Measurements from ENCODE around the gene KRT86.
A peak's percentile ranks its signal among the peaks of the same experiment; 100 is the strongest.
"Not testable (repeated sequence)": the region's sequence is repeated elsewhere in the genome, so short reads cannot be mapped to it uniquely, and the experiment has no call there.

Gene KRT86

DNA sequence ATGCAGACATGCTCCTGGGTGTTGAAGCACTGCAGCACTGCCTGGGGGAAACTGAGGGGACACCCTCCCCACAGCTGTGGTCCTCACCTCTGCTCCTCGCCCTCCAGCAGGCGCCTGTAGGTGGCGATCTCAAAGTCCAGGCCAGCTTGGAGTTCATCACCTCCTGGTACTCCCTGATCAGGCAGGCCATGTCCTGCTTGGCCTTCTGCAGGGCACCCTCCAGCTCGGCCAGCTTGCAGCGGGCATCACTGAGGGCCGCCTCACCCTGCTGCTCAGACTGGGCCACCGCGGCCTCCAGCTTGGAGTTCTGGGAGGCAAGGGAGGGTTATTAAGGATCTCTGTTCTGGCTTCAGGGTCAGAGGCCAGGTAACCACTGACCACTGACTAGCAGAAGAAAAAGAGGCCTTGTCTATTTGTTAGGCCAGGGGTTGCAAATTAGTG lies 22.2 kb upstream of the KRT86 start:
- DNase-seq, result not testable (repeated sequence)

- no peak for DNase-seq
Observed at GRCh38 chr12:52252728-52253343, 21.6 kb upstream of the KRT86 start.

DNA sequence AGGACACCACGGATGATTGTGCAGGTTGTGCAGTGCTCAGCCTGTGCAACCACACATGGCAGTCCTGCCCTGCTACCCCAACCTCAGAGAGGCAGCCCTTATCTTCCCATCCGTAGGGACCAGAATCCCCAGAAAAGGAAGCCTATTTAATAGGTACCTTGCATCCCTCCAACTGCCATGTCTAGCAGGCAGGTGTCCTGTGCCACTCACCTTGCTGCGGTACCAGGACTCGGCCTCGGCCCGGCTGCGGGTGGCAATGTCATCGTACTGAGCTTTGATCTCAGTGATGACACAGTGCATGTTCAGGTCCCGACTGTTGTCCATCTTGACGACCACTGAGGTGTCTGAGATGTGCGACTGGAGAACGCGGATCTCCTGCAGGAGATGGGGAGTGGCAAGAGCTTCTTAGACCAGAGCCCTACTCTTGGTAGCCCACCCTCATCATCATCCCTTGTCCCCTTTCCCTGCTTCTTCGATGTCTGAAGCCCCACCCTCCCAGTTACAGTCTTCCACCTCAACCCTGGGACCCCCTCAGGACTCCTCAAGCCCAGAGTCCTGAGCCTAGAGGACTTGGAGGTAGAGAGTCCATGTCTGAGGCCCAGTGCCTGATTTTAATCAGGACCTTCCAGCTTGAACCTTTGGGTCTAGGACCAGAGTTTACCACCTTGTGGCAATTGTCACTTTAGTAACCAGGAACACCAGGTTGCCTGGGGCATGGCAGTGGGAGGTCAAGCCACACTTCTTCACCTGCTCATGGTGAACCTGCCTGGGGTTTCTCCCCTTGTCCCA lies 20.9 kb upstream of the KRT86 start:
- DNase-seq, result no peak

GRCh38 chr12:52254180-52254964 lies 20.1 kb upstream of the KRT86 start:
- no peak for DNase-seq

DNA sequence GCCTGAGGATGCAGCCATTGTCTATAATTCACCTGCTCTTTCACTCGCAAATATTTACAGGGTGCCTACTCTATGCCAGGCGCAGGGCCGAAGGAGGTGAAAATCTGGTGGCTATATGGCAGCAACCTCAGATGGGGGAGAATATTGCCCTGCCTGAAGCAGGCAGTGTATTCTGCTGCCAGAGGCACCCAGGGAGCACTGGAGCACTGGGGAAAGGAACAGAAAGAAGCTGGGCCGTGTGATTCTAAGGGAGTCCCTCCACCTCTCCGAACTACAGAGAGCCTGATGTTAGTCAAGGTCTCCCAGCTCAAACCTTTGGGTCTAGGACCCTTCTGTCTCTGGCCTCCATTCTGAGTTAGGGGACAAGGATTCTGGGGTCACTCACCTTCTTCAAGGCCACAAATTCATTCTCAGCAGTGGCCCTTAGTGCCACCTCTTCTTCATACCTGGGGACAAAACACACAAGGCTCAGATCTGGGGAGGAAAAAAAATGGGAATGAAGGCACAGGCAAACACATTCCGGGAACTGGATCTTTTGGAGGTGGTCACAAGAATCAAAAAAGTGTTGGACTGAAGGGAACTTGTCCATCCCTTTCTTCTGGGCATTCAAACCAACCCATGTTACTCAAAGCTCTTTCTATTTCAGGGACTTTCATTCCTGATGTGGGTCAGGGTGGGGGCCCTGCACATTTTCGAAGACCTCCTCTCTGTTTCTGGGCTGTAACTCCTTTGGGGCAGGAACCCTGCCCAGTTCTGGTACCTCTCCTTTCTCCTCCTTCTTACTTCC lies 19.3 kb upstream of the KRT86 start:
- no peak for DNase-seq

- no peak for DNase-seq
Observed at GRCh38 chr12:52255926-52256583, 18.4 kb upstream of the KRT86 start.

DNA sequence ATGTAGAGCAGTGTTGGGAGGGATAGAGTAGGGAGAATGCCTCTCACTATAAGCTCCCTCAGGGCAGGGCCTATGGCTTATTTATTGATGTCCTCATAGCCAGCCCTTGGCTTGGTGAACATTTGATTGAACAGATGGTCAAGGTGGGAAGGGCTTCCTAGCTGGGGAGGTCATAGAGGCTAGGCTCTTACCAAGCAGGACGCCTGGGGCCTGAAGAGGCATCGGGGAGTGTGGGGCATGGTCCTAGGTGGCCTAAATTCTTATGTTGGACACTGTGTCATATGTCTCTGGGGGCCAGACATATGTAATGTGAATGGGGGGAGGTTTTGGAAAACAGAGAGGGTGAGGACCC lies 17.9 kb upstream of the KRT86 start:
- DNase-seq, result no peak

DNA sequence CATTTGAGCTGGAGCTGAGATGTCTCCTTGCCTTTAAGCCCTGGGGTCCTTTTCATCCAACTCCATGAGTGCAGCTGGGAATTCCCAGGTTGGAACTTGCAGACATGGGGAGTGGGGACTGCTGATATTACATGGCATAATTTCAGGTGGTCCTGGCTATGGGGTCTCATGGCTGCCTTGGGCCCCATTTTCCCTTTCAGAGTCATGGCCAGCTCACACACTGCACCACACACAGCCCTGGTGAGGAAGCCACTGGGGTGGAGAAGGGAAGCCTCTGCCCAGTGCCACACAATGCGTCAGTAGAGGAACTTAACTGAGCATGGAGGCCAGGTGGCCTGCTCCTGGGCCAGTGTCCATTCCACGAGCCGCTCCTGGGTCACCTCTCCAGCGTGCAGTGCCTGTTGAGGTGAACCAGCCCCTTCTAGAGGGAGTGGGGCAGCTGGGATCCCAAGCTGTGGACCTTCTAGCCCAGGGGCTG lies 17.3 kb upstream of the KRT86 start:
- DNase-seq, result no peak

DNA sequence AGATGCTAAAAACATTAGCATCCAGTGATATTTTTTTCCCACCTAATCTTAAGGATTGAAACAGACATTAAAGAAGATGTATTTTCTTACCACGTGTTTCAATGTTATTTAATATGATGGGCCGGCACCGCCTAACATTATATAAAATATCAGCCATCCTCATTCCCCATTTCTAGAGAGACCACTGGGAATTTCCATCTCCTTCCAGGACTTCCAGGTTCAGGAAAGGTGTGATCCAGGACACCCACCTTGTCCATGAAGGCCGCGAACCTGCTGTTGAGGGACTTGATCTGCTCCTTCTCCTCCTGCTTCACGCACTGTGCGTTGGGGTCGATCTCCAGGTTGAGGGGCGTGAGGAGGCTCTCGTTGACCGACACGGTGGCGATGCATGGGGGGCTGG lies 16.5 kb upstream of the KRT86 start:
- not testable (repeated sequence) for DNase-seq

GRCh38 chr12:52258335-52258901 lies 16.0 kb upstream of the KRT86 start:
- no peak for DNase-seq

DNA sequence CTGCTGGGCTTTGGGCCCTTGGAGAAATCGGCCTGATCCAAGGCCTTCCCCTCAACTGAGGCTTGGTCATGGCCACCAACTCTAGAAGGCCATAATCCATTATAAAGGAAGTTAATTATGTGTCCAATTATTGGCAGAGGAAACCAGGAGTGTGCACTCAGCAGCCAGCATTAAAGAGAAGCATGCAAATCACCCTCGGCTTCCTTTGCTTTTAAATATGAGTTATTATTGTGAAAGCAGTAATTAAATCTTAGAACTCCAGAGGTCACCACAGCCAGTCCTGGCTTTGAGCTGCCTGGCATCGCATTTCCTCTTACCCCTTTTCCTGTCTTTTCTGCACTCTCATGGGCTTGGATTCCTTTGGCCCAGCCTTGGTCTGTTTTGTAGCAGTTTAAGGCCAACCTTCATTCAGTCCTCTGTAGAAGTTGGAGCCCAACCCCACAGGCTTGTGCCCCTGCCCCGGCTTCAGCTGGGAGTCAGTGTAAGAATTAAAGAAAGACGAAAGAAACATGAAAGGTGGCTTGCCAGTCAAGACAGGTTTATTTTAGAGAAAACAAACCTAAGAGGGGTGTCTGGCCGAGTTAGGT lies 14.7 kb upstream of the KRT86 start:
- no peak for DNase-seq

DNA sequence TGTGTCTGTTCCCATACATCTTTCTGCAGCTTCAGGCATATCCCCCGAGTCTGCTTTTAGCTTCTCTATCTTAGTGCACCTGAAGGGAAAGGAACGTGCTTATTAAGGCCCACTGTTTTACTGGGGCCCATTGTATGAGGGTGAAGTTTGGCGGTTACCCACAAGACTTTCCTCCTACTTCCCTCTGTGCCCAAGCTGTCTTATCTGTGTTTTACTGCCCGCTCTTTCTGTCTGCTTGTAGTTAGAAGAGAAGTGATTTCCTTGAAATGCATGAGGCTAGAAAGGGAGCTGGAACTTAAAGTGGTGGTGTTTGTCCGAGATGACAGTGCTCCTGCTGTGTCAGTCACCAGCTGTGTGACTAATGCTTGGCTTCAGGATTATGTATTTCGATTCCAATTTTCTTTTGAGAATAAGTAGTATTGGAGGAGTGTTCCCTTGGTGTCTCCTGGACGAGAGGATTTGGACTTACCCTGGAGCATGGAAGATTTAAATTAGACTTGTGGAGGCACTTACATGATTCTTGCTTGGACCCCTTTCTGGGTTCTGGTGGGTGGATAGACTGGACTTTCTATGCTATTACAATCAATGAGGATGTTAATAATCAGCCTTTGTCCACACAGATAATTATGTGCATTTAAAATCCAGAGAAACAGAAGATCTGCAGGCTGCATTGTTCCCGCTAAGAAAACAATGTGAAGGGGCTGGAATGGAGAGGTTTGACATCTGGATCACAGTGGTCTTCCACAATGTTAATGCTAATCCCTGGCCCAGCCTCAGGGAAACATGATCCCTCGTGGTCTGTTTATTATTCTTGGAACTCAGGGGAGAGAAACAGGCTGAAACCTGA lies 13.9 kb upstream of the KRT86 start:
- no peak for DNase-seq

GRCh38 chr12:52261208-52261484 lies 13.3 kb upstream of the KRT86 start:
- no peak for DNase-seq

DNA sequence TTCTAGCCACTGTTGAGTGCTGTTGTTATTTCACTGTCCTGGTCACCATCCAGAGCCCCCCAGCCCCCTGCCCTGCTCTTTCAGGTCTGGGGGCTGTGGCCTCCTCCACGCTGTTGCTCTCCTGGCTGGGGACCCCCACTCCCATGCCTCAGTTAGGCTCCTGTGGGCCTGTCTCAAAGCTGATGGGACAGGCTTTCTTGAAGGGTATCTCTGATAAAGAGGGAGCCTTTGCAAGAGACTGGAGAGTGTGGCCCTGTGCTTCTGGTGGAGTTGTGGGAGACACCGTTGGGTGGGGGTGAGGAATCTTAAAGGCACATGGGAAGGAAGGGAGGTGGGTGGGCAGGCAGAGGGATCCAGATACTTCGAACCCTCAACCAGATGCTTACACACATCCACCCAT lies 12.2 kb upstream of the KRT86 start:
- no peak for DNase-seq

- no peak for DNase-seq
Observed at GRCh38 chr12:52263761-52264434, 10.5 kb upstream of the KRT86 start.

- no peak for DNase-seq
Observed at GRCh38 chr12:52264435-52264825, 10.0 kb upstream of the KRT86 start.

DNA sequence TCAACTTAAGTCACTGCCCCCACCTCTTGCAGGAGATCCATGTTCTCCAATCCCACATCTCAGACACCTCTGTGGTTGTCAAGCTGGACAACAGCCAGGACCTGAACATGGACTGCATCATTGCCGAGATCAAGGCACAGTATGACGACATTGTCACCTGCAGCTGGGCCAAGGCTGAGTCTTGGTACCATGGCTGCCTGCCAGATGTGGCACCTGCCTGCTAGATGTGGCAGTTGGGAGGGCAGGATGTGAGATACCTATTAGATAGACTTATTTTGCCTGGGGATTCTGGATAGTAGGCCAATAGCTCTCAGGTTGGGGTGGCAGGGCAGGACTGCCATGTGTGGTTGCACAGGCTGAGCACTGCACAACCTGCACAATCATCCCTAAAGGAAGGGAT lies 7.9 kb upstream of the KRT86 start:
- DNase-seq, result peak; percentile 90

- DNase-seq, result no peak
Observed at GRCh38 chr12:52267266-52267665, 7.2 kb upstream of the KRT86 start.

DNA sequence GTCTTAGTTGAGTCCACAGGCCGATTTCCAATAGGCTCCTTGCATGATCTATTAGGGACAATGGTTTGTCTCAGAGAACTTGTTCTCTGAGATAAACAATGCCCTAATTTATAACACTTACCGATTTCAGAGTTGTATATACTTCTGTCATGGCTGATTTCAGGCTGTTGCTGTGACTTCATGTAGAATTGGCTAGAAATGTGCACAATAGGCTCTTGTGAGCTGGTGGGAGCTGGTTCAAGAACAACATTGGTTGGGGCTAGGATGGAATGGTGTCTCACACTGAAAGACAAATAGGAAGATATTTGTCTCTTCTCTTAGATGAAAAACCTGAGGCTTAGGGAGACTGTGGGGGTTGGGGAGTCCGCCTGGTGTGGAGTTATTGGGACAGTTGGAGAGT lies 6.7 kb upstream of the KRT86 start:
- DNase-seq, result no peak

GRCh38 chr12:52268212-52268611 lies 6.2 kb upstream of the KRT86 start:
- DNase-seq, result no peak
